ENCODE measurements around the gene UBE2J2.

Gene UBE2J2

DNA sequence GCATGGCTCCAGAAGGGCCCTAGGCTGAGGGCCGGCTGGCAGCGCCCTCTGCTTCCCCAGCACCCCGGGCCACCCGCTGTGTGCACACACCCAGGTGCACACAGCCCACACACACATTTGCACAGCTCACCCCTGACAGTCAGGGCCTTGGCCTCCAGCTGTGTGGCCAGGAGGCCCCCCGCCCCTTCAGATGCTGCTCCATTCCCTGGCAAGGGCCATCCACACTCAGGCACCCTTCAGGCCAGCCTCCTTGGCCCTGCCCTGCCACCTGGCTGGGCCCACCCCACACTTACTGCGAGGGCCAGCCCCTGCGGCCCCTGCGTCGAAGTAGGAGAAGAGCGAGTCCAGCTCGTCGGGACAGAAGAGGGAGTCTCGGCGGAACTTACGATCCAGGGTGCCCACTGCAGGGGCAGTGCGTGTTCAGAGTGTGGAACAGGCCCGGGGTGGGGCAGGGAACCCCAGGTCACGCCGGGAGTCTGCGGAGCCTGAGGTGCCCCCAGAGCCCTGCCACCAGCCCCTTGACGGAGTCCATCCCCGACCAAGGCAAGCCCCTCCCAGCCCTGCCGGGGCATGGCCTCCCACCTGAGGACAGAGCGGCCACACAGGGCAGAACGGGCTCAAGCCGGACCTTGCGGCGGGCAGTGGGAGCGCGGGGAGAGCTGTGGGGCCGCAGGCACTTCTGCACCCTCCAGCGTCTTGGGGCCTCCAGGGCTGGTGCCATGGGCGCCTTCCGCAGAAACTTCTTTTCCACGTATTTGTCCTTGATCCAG is 21.7 kb upstream of the UBE2J2 start:
- DNase-seq (ENCODE audit: low spot score) = no peak

DNA sequence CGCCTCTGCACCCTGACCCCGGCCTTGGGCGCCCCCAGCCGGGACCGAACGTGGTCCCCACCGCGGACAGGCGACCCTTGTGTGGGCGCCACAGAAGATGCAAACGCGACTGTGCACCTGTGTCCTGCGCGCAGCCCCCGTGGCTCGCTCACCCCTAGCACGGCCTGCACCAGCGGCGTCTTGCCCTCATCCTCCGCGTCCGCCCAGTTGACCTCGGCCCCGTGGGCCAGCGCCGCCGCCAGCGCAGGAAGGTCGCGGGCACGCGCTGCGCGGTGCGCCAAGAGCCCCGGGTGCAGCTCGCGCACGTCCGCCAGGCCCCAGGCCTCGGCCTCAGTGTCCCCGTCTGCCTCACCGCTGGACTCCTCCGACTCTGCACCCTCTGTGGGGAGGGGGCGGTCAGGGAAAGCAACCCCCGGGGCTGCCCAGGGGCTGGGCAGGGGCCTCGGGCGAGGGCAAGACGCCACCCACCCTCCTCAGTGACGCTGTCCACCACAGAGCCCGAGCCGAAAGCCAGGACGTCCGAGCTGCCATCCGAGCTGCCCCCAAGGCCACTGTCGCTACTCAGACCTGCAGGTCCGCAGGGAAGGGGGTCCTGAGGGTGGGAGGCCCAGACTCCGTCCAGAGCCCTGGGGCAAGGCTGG is 20.7 kb upstream of the UBE2J2 start:
- DNase-seq (ENCODE audit: low spot score) = no peak

GRCh38 chr1:1293263-1294249 is 19.9 kb upstream of the UBE2J2 start:
- DNase-seq (ENCODE audit: low spot score) = no peak

GRCh38 chr1:1292851-1293250 is 19.2 kb upstream of the UBE2J2 start:
- DNase-seq (ENCODE audit: low spot score) = no peak

- DNase-seq (ENCODE audit: low spot score) = no peak
Observed at GRCh38 chr1:1292442-1292779, 18.8 kb upstream of the UBE2J2 start.

- peak; percentile 69 for DNase-seq (ENCODE audit: low spot score)
Observed at GRCh38 chr1:1291548-1292441, 18.1 kb upstream of the UBE2J2 start.

DNA sequence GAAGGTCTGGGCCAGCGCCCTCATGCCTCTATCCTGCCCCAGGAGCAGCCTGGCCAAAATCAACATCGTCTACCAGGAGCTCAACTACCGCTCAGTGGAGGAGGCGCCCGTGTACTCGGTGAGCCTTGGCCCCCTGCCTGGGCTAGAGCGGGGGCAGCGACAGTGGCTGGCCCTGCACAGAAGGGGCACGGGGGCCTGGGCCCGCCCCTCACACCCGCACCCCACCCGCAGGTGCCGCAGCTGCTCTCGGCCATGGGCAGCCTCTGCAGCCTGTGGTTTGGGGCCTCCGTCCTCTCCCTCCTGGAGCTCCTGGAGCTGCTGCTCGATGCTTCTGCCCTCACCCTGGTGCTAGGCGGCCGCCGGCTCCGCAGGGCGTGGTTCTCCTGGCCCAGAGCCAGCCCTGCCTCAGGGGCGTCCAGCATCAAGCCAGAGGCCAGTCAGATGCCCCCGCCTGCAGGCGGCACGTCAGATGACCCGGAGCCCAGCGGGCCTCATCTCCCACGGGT is 17.4 kb upstream of the UBE2J2 start:
- DNase-seq (ENCODE audit: low spot score) = no peak

GRCh38 chr1:1290238-1290731 is 16.6 kb upstream of the UBE2J2 start:
- DNase-seq (ENCODE audit: low spot score) = peak; percentile 74

- DNase-seq (ENCODE audit: low spot score) = no peak
Observed at GRCh38 chr1:1287288-1288110, 13.8 kb upstream of the UBE2J2 start.

GRCh38 chr1:1286313-1287261 is 12.9 kb upstream of the UBE2J2 start:
- DNase-seq (ENCODE audit: low spot score) = no peak

DNA sequence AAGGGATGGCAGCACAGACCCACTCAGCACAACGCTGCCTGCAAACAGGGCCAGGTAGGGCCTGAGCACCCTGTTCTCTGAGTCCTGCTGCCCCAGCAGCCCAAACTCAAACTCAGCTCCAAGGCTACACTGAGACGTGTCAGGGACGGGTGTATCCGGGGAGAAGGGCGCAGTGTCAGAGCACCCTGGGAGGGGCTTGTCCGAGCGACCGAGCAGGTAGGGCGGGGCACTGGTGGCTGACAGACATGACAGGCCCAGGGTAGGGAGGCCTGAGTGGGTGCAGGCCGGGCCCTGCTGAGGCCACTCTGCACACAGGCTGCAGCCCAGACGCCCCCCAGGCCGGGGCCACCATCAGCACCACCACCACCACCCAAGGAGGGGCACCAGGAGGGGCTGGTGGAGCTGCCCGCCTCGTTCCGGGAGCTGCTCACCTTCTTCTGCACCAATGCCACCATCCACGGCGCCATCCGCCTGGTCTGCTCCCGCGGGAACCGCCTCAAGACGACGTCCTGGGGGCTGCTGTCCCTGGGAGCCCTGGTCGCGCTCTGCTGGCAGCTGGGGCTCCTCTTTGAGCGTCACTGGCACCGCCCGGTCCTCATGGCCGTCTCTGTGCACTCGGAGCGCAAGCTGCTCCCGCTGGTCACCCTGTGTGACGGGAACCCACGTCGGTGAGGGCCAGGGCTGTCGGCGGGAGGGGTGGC is 12.1 kb upstream of the UBE2J2 start:
- no peak for DNase-seq (ENCODE audit: low spot score)

- no peak for DNase-seq (ENCODE audit: low spot score)
Observed at GRCh38 chr1:1285102-1285571, 11.5 kb upstream of the UBE2J2 start.

DNA sequence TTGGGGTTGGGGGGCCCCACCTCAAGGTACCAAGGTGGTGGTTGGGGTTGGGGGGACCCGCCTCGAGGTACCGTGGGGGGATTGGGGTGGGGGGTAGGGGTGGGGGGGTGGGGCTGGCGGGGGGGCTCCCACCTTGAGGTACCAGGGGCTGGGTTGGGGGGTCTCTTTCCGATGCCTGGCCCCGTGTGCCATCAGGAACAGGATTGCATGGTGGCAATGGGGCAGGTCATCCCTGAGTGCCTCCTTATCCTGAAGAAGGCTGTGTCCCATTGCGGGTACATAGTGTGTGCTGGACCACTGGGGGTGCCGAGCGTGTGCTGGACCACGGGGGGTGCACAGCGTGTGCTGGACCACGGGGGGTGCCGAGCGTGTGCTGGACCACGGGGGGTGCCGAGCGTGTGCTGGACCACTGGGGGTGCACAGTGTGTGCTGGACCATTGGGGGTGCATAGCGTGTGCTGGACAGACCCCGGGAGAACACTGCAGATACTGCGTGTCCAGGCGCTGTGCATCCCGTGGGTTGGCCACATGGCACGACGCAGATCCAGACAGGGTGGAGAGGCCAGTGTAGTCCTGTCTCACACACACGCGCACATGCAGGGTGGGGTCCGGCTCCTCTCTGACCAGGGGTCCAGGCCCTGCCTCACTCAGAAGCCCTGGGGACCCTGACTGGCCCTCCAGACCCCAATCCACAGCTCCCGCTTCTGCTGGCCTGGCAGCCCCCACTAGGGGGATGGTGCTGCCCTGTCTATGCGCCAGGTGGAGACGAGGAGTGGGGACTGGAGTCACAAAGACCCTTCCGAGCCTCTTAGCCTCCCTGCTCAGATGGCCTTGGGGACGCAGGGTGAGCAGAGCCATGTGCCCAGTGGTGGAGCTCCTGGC is 10.8 kb upstream of the UBE2J2 start:
- no peak for DNase-seq (ENCODE audit: low spot score)

- DNase-seq (ENCODE audit: low spot score) = no peak
Observed at GRCh38 chr1:1283821-1284220, 10.2 kb upstream of the UBE2J2 start.

GRCh38 chr1:1282998-1283397 is 9.3 kb upstream of the UBE2J2 start:
- DNase-seq (ENCODE audit: low spot score) = no peak

DNA sequence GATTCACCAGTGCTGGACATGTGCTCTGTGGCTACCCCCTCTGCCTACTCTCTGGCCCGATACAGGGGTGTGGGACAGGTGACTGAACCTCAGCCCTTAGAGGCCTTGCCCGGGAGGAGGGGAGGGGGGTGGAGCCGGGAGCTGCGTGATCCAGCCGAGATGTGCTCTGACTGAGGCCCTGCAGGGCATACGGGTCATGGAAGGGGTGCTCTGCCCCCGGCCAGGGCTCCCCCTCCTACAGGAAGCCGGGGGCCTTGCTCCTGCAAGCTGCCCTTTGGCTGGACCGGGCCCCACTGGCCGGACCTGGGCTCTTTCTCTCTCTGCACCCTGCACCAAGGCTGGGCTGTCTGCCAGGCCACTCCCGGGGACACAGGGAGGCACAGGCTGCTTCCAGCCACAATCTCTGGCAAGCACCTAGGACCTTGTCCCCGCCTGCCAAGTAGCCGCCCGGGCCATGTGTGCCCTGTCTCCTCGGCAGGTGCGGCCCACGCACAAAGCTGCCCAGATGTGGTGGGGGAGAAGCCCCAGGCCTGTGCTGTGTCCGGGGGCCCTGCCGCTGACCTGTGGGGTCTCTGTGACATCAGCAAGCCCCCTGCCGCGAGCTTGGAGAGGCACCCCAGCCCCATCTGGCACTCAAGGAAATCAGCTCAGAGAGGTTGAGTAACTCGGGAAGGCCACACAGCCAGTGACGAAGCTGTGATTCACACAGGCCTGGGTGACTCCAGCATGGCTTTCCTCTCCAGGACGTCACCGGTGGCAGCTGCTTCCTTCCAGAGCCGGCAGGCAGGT is 8.1 kb upstream of the UBE2J2 start:
- no peak for DNase-seq (ENCODE audit: low spot score)

All from CD4-positive, alpha-beta T cell treated with Interleukin-15 for 4 hours (primary cell).